A549 (cell line): Measurements from ENCODE around the gene CFAP92.

Source experiments
- CTCF ChIP-seq: fragments of >200 bp; sonication (Bioruptor Twin); formaldehyde crosslinking; IDR thresholded peaks from 3 replicates; pipeline ENCODE4 v1.5.1; 2016
- KDM5A ChIP-seq: fragments of 200-600 bp; sonication (generic); IDR thresholded peaks from 2 replicates; pipeline ENCODE4 v1.6.1; 2016; ENCODE audit warnings: antibody characterized with exemption, mild to moderate bottlenecking
- MAX ChIP-seq: IDR thresholded peaks from 2 replicates; pipeline ENCODE4 v1.6.1; 2012
- PBX3 ChIP-seq: IDR thresholded peaks from 2 replicates; pipeline ENCODE4 v1.6.1; 2012
- POLR2A ChIP-seq: IDR thresholded peaks from 2 replicates; pipeline ENCODE4 v1.6.1; 2012; ENCODE audit warnings: mild to moderate bottlenecking, low read length

- TF ChIP-seq CTCF (no peak), POLR2A (no peak), KDM5A (no peak), PBX3 (no peak), MAX (no peak)
Observed at GRCh38 chr3:129016720-129017483, 23.0 kb upstream of the CFAP92 start.
